HEK293T (cell line): ENCODE measurements around the gene SURF1.

Experiments
- BHLHE40 ChIP-seq: fragments of 450-650 bp; IDR thresholded peaks from 2 replicates; pipeline ENCODE4 v1.6.1; 2016; ENCODE audit warnings: mild to moderate bottlenecking, moderate library complexity, borderline replicate concordance
- CTBP1 ChIP-seq: fragments of 450-650 bp; IDR thresholded peaks from 2 replicates; pipeline ENCODE4 v1.6.1; 2016; ENCODE audit warnings: borderline replicate concordance
- ELF4 ChIP-seq: fragments of 450-650 bp; IDR thresholded peaks from 2 replicates; pipeline ENCODE4 v1.6.1; 2017; ENCODE audit warnings: antibody characterized with exemption
- FOXA1 ChIP-seq: fragments of 450-650 bp; IDR thresholded peaks from 2 replicates; pipeline ENCODE4 v1.6.1; 2016; ENCODE audit warnings: mild to moderate bottlenecking
- FOXK2 ChIP-seq: fragments of 450-650 bp; IDR thresholded peaks from 2 replicates; pipeline ENCODE4 v1.6.1; 2016; ENCODE audit warnings: mild to moderate bottlenecking
- FOXM1 ChIP-seq: fragments of 450-650 bp; IDR thresholded peaks from 2 replicates; pipeline ENCODE4 v1.6.1; 2017; ENCODE audit warnings: mild to moderate bottlenecking, borderline replicate concordance
- L3MBTL2 ChIP-seq: fragments of 450-650 bp; conservative IDR thresholded peaks from 2 replicates; pipeline ENCODE4 v1.6.1; 2016; ENCODE audit warnings: mild to moderate bottlenecking
- SP1 ChIP-seq: fragments of 450-650 bp; IDR thresholded peaks from 2 replicates; pipeline ENCODE4 v1.6.1; 2017
- SUZ12 ChIP-seq: fragments of 450-650 bp; IDR thresholded peaks from 2 replicates; pipeline ENCODE4 v1.6.1; 2016; ENCODE audit warnings: mild to moderate bottlenecking
- TARDBP ChIP-seq: fragments of 450-650 bp; IDR thresholded peaks from 2 replicates; pipeline ENCODE4 v1.6.1; 2016
- TF ChIP-seq, protein P1 (sequence below): fragments of 450-650 bp; IDR thresholded peaks from 2 replicates; pipeline ENCODE4 v1.6.1; 2016

- TF ChIP-seq FOXA1 (no peak), BHLHE40 (no peak), FOXK2 (no peak), TARDBP (no peak), SP1 (no peak), L3MBTL2 (no peak), ELF4 (no peak), FOXM1 (no peak), CTBP1 (no peak), SUZ12 (no peak)
- TF ChIP-seq, protein P1, sequence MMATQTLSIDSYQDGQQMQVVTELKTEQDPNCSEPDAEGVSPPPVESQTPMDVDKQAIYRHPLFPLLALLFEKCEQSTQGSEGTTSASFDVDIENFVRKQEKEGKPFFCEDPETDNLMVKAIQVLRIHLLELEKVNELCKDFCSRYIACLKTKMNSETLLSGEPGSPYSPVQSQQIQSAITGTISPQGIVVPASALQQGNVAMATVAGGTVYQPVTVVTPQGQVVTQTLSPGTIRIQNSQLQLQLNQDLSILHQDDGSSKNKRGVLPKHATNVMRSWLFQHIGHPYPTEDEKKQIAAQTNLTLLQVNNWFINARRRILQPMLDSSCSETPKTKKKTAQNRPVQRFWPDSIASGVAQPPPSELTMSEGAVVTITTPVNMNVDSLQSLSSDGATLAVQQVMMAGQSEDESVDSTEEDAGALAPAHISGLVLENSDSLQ = no peak
Observed at GRCh38 chr9:133323991-133324703, 32.1 kb downstream of the SURF1 start.
